Activated naive CD8-positive, alpha-beta T cell treated with anti-CD3 and anti-CD28 coated beads for 36 hours (primary cell): ENCODE results near the gene AGAP1. TPM values are rescaled to one million over a fixed set of nuclear protein-coding genes. Genes with fewer than 3 reads are reported as not detected.

Experiments used
- DNase-seq: peaks from one replicate; pipeline ENCODE4 v3.0.0; 2021
- H3K27ac Mint-ChIP-seq: one replicate; pipeline ENCODE4 v1.8.0; 2022; ENCODE audit warnings: mild to moderate bottlenecking, moderate library complexity, mixed read lengths
- H3K27me3 Mint-ChIP-seq: one replicate; pipeline ENCODE4 v1.8.0; 2022; ENCODE audit warnings: mild to moderate bottlenecking, mixed read lengths
- H3K36me3 Mint-ChIP-seq: one replicate; pipeline ENCODE4 v1.8.0; 2021; ENCODE audit warnings: mild to moderate bottlenecking, mixed read lengths
- H3K4me1 Mint-ChIP-seq: one replicate; pipeline ENCODE4 v1.8.0; 2021; ENCODE audit warnings: mixed read lengths
- H3K4me3 Mint-ChIP-seq: one replicate; pipeline ENCODE4 v1.8.0; 2022; ENCODE audit warnings: mild to moderate bottlenecking, moderate library complexity, mixed read lengths
- H3K9me3 Mint-ChIP-seq: one replicate; pipeline ENCODE4 v1.8.0; 2022; ENCODE audit warnings: mixed read lengths
- total RNA-seq, 2 experiments: library from RNA; stranded (reverse); gene quantifications; one replicate each; pipeline ENCODE4 v1.2.3, GENCODE V29; 2021

Gene AGAP1
- total RNA-seq, 2 experiments from 2014 or later = 0.89 to 1.4 TPM

GRCh38 chr2:235582081-235582686 is 88.3 kb downstream of the AGAP1 start:
- peaks cover 12% of the 10 kb centered on the region for H3K27me3 Mint-ChIP-seq

DNA sequence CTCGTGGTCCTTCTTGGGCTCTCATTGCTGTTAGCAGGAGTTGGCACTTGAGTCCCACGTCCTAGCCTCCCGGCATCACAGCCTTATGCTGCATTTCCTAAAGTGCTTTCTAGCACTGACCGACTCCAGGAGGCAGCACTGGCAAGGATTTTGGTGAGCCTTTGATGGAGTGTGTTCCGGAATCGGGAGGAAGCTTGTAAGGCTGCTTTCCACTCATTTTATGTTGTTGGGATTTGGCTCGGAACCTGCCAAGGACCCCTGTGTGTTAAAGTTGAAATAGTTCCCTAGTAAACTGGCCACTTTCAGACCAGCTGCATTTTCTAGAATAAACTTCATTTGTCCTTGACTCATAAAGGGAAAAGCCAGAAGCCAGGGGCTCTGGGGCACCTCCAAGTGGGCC is 88.9 kb downstream of the AGAP1 start:
- H3K27ac Mint-ChIP-seq = no peak overlapping the region
- no peaks in the 10 kb centered on the region for H3K9me3 Mint-ChIP-seq
- no peak for DNase-seq
- H3K27me3 Mint-ChIP-seq = peaks cover 7% of the 10 kb centered on the region
- no peaks in the 10 kb centered on the region for H3K36me3 Mint-ChIP-seq
- H3K4me3 Mint-ChIP-seq = no peak overlapping the region
- no peaks in the 10 kb centered on the region for H3K4me1 Mint-ChIP-seq

More at GRCh38 chr2:235582081-235582686, 88.3 kb downstream of the AGAP1 start:
- H3K4me1 Mint-ChIP-seq = no peaks in the 10 kb centered on the region
- H3K27ac Mint-ChIP-seq = no peak overlapping the region
- H3K36me3 Mint-ChIP-seq = no peaks in the 10 kb centered on the region
- no peak for DNase-seq
- no peaks in the 10 kb centered on the region for H3K9me3 Mint-ChIP-seq
- no peak overlapping the region for H3K4me3 Mint-ChIP-seq

DNA sequence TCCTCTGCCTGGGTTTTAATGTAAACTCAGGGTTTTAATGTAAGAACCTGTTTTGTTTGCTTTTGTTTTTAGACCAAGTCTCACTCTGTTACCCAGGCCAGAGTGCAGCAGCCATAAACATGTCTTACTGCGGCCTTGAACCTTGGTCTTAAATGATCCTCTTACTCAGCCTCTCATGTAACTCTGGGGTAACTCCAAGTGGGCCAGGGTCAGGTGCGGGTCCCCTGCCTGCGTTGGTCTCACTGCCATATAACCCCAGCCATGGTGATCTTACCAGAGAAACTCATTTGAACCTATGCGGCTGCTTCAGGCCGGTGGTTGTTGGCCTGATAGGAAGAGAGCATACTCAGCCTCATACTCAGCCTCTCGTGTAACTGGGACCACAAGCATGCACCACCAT is 89.3 kb downstream of the AGAP1 start:
- peaks cover 5% of the 10 kb centered on the region for H3K27me3 Mint-ChIP-seq
- H3K4me3 Mint-ChIP-seq = no peak overlapping the region
- no peak overlapping the region for H3K27ac Mint-ChIP-seq
- H3K9me3 Mint-ChIP-seq = no peaks in the 10 kb centered on the region
- no peak for DNase-seq
- H3K36me3 Mint-ChIP-seq = no peaks in the 10 kb centered on the region
- H3K4me1 Mint-ChIP-seq = no peaks in the 10 kb centered on the region

DNA sequence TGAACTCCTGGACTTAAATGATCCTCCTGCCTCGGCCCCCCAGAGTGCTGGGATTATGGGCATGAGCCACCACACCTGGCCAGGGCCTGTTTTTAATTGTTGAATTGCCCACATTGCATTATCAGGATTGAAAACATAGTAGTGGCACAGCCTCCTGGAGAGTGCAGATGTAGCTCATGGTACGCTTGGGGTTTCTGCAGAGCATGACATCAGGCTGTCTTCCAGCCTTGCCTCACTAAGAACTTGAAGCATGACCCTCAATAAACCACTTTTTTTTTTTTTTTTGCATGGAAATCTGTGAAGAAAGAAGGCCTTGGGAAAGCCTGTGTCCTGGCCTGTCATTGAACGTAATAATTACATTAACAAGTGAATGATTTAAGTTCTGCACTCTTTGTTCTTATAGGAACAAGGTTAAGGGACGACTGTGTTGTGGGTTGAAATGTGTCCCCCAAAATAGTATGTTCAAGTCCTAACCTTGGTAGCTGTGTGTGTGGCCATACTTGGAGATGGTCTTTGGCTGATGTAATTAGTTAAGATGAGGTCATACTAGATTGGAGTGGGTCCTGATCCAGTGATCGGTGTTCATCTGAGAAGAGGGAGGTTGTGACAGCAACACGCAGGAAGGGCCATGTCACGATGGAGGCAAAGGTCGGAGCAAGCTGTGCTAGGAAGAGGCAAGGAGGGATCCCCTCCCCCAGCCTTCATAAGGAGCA is 90.2 kb downstream of the AGAP1 start:
- Mint-ChIP-seq H3K36me3 (no peaks in the 10 kb centered on the region), H3K4me3 (no peak overlapping the region), H3K9me3 (no peaks in the 10 kb centered on the region), H3K27ac (no peak overlapping the region), H3K4me1 (no peaks in the 10 kb centered on the region), H3K27me3 (peaks cover 3% of the 10 kb centered on the region)
- no peak for DNase-seq

GRCh38 chr2:235584638-235585007 is 90.8 kb downstream of the AGAP1 start:
- no peaks in the 10 kb centered on the region for H3K9me3 Mint-ChIP-seq
- H3K4me3 Mint-ChIP-seq = no peak overlapping the region
- H3K36me3 Mint-ChIP-seq = no peaks in the 10 kb centered on the region
- H3K27ac Mint-ChIP-seq = no peak overlapping the region
- no peaks in the 10 kb centered on the region for H3K4me1 Mint-ChIP-seq
- peaks cover 3% of the 10 kb centered on the region for H3K27me3 Mint-ChIP-seq
- no peak for DNase-seq

- no peaks in the 10 kb centered on the region for H3K36me3 Mint-ChIP-seq
- no peak overlapping the region for H3K27ac Mint-ChIP-seq
- no peaks in the 10 kb centered on the region for H3K27me3 Mint-ChIP-seq
- no peak overlapping the region for H3K4me3 Mint-ChIP-seq
- no peaks in the 10 kb centered on the region for H3K9me3 Mint-ChIP-seq
- no peaks in the 10 kb centered on the region for H3K4me1 Mint-ChIP-seq
- no peak for DNase-seq
Observed at GRCh38 chr2:235587202-235587601, 93.4 kb downstream of the AGAP1 start.

DNA sequence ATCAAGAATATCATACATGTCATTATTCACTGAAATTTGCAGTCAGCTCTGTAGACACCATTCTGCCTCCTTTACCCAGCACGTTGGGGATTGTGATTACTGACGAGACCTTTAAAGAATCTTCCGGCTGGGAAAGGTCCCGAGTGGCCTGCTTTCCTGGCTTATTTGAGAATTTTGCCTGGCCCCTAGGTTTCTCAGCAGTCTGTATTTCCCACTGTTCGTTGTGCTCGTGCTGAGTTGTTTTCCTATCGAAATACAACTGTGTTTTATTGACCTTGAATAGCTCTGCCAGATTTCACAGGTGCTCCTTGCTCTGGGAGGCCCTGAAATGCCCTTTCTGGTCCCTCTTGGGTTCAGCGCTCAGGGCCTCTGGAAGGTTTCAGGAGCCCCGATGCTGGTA is 94.9 kb downstream of the AGAP1 start:
- no peaks in the 10 kb centered on the region for H3K36me3 Mint-ChIP-seq
- H3K9me3 Mint-ChIP-seq = no peaks in the 10 kb centered on the region
- DNase-seq = no peak
- H3K27ac Mint-ChIP-seq = no peak overlapping the region
- no peak overlapping the region for H3K4me3 Mint-ChIP-seq
- H3K4me1 Mint-ChIP-seq = no peaks in the 10 kb centered on the region
- H3K27me3 Mint-ChIP-seq = peaks cover 8% of the 10 kb centered on the region

GRCh38 chr2:235591231-235591730 is 97.4 kb downstream of the AGAP1 start:
- Mint-ChIP-seq H3K4me1 (no peaks in the 10 kb centered on the region), H3K36me3 (no peaks in the 10 kb centered on the region), H3K27ac (no peak overlapping the region), H3K27me3 (peaks cover 8% of the 10 kb centered on the region), H3K9me3 (no peaks in the 10 kb centered on the region), H3K4me3 (no peak overlapping the region)
- no peak for DNase-seq

DNA sequence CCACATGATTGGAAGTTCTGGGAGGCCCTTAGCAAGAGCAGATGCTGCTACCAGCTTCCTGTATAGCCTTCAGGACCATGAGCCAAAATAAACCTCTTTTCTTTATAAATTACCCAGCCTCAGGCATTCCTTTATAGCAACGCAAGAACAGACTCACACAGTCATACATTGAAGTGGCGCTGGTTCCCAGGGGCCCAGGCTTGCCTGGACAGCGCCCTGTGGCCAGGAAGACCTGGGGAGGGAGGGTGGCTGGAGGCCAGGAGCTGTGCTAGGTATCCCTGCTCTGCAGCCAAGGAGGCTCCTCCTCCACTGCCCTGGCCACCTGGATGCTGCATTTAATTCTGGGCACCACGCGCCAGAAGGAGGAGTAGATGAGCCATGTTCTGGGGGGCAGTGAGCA is 98.1 kb downstream of the AGAP1 start:
- DNase-seq = no peak
- H3K27me3 Mint-ChIP-seq = peaks cover 8% of the 10 kb centered on the region
- no peak overlapping the region for H3K27ac Mint-ChIP-seq
- no peaks in the 10 kb centered on the region for H3K4me1 Mint-ChIP-seq
- no peaks in the 10 kb centered on the region for H3K9me3 Mint-ChIP-seq
- no peak overlapping the region for H3K4me3 Mint-ChIP-seq
- no peaks in the 10 kb centered on the region for H3K36me3 Mint-ChIP-seq

- Mint-ChIP-seq H3K9me3 (no peaks in the 10 kb centered on the region), H3K36me3 (no peaks in the 10 kb centered on the region), H3K27me3 (peaks cover 8% of the 10 kb centered on the region), H3K4me3 (no peak overlapping the region), H3K4me1 (no peaks in the 10 kb centered on the region), H3K27ac (no peak overlapping the region)
- DNase-seq = no peak
Observed at GRCh38 chr2:235592430-235592829, 98.6 kb downstream of the AGAP1 start.

DNA sequence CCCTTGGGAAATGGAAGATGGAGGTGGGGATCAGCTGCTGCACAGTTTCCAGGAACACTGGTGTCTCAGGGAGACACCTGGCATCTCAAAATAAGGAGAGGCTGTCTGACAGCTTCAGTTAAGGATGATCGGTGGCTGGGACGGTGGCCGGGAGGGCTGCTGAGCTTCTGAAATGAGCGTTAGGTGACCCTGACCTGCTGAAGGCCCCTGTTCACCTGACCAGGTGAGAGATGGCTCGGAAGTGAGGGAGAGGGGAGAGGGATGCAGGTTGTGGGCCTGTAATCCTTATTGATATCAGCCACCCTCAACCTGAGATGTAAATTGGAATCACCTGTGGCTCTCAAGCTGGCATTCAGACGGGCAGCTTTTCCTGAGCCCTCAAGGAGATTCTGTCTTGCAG is 99.0 kb downstream of the AGAP1 start:
- DNase-seq = no peak
- H3K9me3 Mint-ChIP-seq = no peaks in the 10 kb centered on the region
- H3K4me1 Mint-ChIP-seq = no peaks in the 10 kb centered on the region
- no peaks in the 10 kb centered on the region for H3K36me3 Mint-ChIP-seq
- peaks cover 8% of the 10 kb centered on the region for H3K27me3 Mint-ChIP-seq
- H3K4me3 Mint-ChIP-seq = no peak overlapping the region
- H3K27ac Mint-ChIP-seq = no peak overlapping the region

GRCh38 chr2:235594041-235594440 is 100.2 kb downstream of the AGAP1 start:
- no peak overlapping the region for H3K4me3 Mint-ChIP-seq
- H3K9me3 Mint-ChIP-seq = no peaks in the 10 kb centered on the region
- H3K4me1 Mint-ChIP-seq = no peaks in the 10 kb centered on the region
- DNase-seq = no peak
- H3K27me3 Mint-ChIP-seq = peaks cover 8% of the 10 kb centered on the region
- no peaks in the 10 kb centered on the region for H3K36me3 Mint-ChIP-seq
- no peak overlapping the region for H3K27ac Mint-ChIP-seq

DNA sequence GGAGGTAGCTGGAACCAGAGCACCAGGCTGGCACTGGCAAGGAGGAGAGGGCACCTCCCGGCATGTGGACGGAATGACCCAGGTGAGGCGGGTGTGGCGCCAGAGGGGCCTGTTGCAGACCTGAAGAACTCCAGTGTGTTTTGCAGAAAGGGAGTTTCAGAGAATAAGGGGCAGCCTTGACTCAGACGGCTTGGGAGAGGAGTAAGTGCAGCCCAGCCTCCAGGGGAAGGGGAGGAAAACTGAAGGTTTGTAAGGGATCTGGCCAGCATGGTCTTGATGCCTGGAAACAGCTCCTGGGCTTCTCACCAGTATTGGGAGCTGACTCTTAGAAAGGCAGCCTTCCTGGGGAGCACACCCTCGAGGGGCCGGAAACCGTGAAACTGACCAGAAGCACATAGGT is 101.1 kb downstream of the AGAP1 start:
- Mint-ChIP-seq H3K27ac (no peak overlapping the region), H3K9me3 (no peaks in the 10 kb centered on the region), H3K4me1 (no peaks in the 10 kb centered on the region), H3K4me3 (no peak overlapping the region), H3K36me3 (no peaks in the 10 kb centered on the region), H3K27me3 (peaks cover 8% of the 10 kb centered on the region)
- no peak for DNase-seq

- no peaks in the 10 kb centered on the region for H3K4me1 Mint-ChIP-seq
- H3K9me3 Mint-ChIP-seq = no peaks in the 10 kb centered on the region
- H3K36me3 Mint-ChIP-seq = no peaks in the 10 kb centered on the region
- no peak overlapping the region for H3K27ac Mint-ChIP-seq
- peaks cover 8% of the 10 kb centered on the region for H3K27me3 Mint-ChIP-seq
- no peak overlapping the region for H3K4me3 Mint-ChIP-seq
- DNase-seq = peak; percentile 28
Observed at GRCh38 chr2:235595422-235596010, 101.7 kb downstream of the AGAP1 start.

- H3K36me3 Mint-ChIP-seq = no peaks in the 10 kb centered on the region
- no peak overlapping the region for H3K27ac Mint-ChIP-seq
- peaks cover 14% of the 10 kb centered on the region for H3K27me3 Mint-ChIP-seq
- no peak for DNase-seq
- H3K9me3 Mint-ChIP-seq = no peaks in the 10 kb centered on the region
- no peak overlapping the region for H3K4me3 Mint-ChIP-seq
- no peaks in the 10 kb centered on the region for H3K4me1 Mint-ChIP-seq
Observed at GRCh38 chr2:235596272-235596671, 102.4 kb downstream of the AGAP1 start.
